Heart left ventricle (tissue), 16 donors: Measurements from ENCODE around the gene SYF2. TPM values are rescaled to one million over a fixed set of nuclear protein-coding genes. Genes with fewer than 3 reads are reported as not detected.

Experiments used
- ATAC-seq, 4 donors: fragments of 200-7000 bp; cut with Tn5 transposase; one replicate each; pipeline ENCODE4 v1.9.1; 2020 to 2022; ENCODE audit warnings: moderate library complexity in 4 of 4, mild to moderate bottlenecking in 3 of 4, moderate number of reproducible peaks in 1 of 4
- DNase-seq, 5 donors: peaks; one replicate each; pipeline ENCODE4 v3.0.0-alpha.2; 2020
- H3K27ac ChIP-seq, 12 donors: fragments of 200-600 bp; sonication (generic) in 4 of 12; one replicate each; pipeline versions ENCODE4 v1.5.0 to v1.8.0; 2016 to 2022; ENCODE audit warnings: mild to moderate bottlenecking in 2 of 12
- H3K27me3 ChIP-seq, 9 donors: fragments of 200-600 bp; sonication (generic) in 2 of 9; one replicate each; pipeline versions ENCODE4 v1.5.1 to v1.8.0; 2016 to 2022; ENCODE audit warnings: mild to moderate bottlenecking in 3 of 9
- H3K36me3 ChIP-seq, 9 donors: fragments of 200-600 bp; sonication (generic) in 2 of 9; one replicate each; pipeline versions ENCODE4 v1.5.0 to v1.8.0; 2018 to 2022; ENCODE audit warnings: mild to moderate bottlenecking in 2 of 9
- H3K4me1 ChIP-seq, 12 donors: fragments of 200-600 bp; sonication (generic) in 4 of 12; one replicate each; pipeline versions ENCODE4 v1.5.0 to v1.8.0; 2016 to 2022; ENCODE audit warnings: mild to moderate bottlenecking in 3 of 12
- H3K4me3 ChIP-seq, 12 donors: fragments of 200-600 bp; sonication (generic) in 4 of 12; one replicate each; pipeline versions ENCODE4 v1.5.0 to v1.8.0; 2017 to 2022; ENCODE audit warnings: mild to moderate bottlenecking in 9 of 12, moderate library complexity in 4 of 12
- H3K9me3 ChIP-seq, 12 donors: fragments of 200-600 bp; sonication (generic) in 4 of 12; one replicate each; pipeline versions ENCODE4 v1.5.0 to v1.8.0; 2016 to 2022; ENCODE audit warnings: mild to moderate bottlenecking in 1 of 12
- POLR2A ChIP-seq, 2 donors: fragments of 450-650 bp; IDR thresholded peaks; one replicate each; pipeline ENCODE4 v1.6.1; 2017; ENCODE audit warnings: antibody characterized with exemption in 2 of 2, mild to moderate bottlenecking in 2 of 2, moderate library complexity in 2 of 2
- WGBS, 4 donors: extraction: QIAGEN DNeasy Blood & Tissue Kit in 2 of 4; methylation state at CpG; one replicate each; pipeline versions ENCODE4 v1.1.5 to v1.1.7; 2013 to 2018; 5-methylcytosine and 5-hydroxymethylcytosine counted together
- intact Hi-C, 10 donors: fragments of 100-400 bp; cut with DNase I; formaldehyde crosslinking; loops; one replicate each; pipeline versions ENCODE4 v1.11.1 to v1.14.2; 2022
- polyA plus RNA-seq, 2 donors: library from polyadenylated mRNA; stranded (reverse); fragments of 200-250 nt; gene quantifications; one replicate each; pipeline ENCODE4 v1.2.3, GENCODE V29; 2013
- total RNA-seq, 9 donors: library from RNA; depleted of rRNA in 2 of 9; stranded (reverse); fragments of >200 nt in 2 of 9; fragmentation: NEBNext Ultra II Directional in 3 of 9; extraction: Animal tissue kit (Norgen Biotek cat#: 25700) in 3 of 9; gene quantifications; one replicate each; pipeline versions ENCODE4 v1.1.0 to v1.2.4, GENCODE V29; 2016 to 2023
- TF ChIP-seq, protein P1 (sequence below), 12 donors: fragments of 200-600 bp; sonication (generic) in 4 of 12; IDR thresholded peaks; one replicate each; pipeline versions ENCODE4 v1.5.0 to v1.8.0; 2018 to 2022; ENCODE audit warnings: antibody characterized with exemption in 12 of 12, mild to moderate bottlenecking in 5 of 12
- donor health status: ischemic (EF 13 %, LVEDD 7.1; RV severe dilation, severe dysfunction).
- donor health status: healthy with polysubstance abuse.
- donor health status: DM: no; HTN: yes; CAD: no.
- donor health status: DM: no; HTN: no; CAD: no.
- donor health status: ischemic (EF 25% LVEDD 6.9; RV normal size, moderate dysfunction).
- donor health status: ischemic (EF 25% LVEDD 5.7; RV mildly dilated, moderate dysfunction).
- donor health status: healthy.
- donor health status: DM: yes; HTN: yes; CAD: no.
- donor health status: ischemic (EF 35%, LVEDD 5.7; RV mildly dilated, moderate dysfunction).
- donor health status: nonischemic (EF 11% LVEDD 7.7; RV severe dilation, severe dysfunction).
- donor health status: DM: yes; HTN: yes; CAD: no.
- donor health status: PGD.
- donor health status: ischemic (EF 29% LVEDD 5.4; RV normal size, mild dysfunction).
- donor health status: nonischemic (EF 23%, LVEDD 6.1; RV moderate dilation, normal function).

Gene SYF2
- total and polyA plus RNA-seq, 11 donors = 25.0 to 60.3 (median 35.4) TPM

DNA sequence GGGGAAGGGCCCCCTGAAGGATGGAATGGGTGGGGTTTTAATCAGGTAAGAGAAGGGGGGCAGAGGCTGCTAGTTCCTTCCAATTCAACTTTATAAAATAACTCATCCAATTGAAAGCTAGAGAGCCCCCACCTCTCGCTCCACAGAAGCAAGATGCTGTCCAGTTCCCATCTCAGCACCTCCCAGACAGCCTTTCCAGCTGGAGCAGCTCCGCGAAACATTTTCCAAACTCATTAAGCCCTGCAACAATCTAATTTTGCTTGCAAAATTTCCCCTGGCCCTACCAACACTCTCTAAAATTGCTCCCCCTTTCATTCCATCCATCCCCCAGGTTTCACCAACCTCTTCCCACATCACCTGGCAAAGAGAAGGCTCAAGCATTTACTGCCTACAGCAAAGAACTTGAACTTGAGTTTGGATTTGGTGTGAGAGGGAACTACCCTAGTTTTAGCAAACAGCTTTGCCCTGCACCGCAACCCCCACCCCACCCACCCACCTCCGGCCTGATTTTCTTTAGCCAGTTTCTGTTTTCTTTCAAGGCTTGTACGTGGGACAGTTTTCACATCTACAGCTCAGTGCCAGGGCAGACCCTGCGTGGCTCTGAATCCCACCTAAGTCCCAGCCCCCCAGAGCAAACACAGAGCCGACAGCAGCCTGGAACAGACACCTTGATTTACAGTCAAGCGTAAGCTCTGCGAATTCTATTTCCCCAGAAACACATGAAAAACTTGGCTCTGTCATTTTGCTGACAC lies 46.7 kb downstream of the SYF2 start:
- H3K9me3 ChIP-seq = no peaks in the 10 kb centered on the region
- ATAC-seq (no peak), DNase-seq (no peak)
- no peak overlapping the region for H3K4me3 ChIP-seq
- H3K27me3 ChIP-seq = peaks cover 0 to 10% (median 3%) of the 10 kb centered on the region in 9 donors
- 55 to 64% (median 60%) methylated on average over 10 of the region's 10 CpGs for WGBS, 4 donors
- TF ChIP-seq, protein P1, sequence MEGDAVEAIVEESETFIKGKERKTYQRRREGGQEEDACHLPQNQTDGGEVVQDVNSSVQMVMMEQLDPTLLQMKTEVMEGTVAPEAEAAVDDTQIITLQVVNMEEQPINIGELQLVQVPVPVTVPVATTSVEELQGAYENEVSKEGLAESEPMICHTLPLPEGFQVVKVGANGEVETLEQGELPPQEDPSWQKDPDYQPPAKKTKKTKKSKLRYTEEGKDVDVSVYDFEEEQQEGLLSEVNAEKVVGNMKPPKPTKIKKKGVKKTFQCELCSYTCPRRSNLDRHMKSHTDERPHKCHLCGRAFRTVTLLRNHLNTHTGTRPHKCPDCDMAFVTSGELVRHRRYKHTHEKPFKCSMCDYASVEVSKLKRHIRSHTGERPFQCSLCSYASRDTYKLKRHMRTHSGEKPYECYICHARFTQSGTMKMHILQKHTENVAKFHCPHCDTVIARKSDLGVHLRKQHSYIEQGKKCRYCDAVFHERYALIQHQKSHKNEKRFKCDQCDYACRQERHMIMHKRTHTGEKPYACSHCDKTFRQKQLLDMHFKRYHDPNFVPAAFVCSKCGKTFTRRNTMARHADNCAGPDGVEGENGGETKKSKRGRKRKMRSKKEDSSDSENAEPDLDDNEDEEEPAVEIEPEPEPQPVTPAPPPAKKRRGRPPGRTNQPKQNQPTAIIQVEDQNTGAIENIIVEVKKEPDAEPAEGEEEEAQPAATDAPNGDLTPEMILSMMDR (IDR thresholded peaks at IDR 0.05) = no peak
- TF ChIP-seq POLR2A (IDR thresholded peaks at IDR 0.05) = no peak
- intact Hi-C loops = no loop called here
- no peaks in the 10 kb centered on the region for H3K36me3 ChIP-seq
- no peak overlapping the region for H3K27ac ChIP-seq
- H3K4me1 ChIP-seq = no peaks in the 10 kb centered on the region

DNA sequence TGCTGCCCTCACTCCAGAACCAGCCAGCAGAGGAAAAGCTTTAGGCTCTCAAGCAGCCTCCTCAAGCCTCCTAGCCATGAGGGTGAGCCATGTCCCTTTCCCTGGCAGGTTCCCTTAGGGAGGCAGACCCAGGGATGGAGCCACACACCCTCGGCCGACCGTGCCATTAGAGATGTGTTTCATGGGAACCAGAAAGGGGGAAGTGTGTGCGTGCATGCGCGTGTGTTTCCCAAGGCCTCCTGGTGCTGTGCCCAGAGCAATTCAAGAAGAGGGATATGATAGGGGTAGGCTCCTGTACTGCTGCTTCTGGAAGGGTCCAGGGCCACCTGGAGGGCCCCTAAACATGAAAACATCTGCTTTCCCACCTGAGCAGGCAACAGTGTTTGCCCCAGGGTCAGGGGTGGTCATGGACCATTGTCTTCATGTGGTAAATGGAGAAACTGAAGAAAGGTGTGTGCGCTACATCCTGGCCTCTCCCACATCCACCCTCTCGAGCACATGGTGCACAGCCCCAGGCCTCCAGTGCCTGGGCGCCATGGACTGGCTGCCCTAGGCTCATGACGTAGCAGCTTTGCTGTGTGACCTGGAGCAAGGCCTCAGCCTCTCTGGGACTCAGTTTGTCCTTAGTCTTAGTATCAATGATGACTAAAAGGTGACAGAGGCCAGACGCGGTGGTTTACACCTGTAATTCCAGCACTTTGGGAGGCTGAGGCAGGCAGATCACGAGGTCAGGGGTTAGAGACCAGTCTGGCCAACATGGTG lies 48.1 kb downstream of the SYF2 start:
- Histone ChIP-seq H3K27me3 (peaks cover 0 to 10% (median 3%) of the 10 kb centered on the region in 9 donors), H3K4me1 (no peaks in the 10 kb centered on the region), H3K9me3 (no peaks in the 10 kb centered on the region), H3K4me3 (no peak overlapping the region), H3K27ac (no peak overlapping the region), H3K36me3 (no peaks in the 10 kb centered on the region)
- intact Hi-C loops = no loop called here
- DNase-seq (no peak), ATAC-seq (peak in 1 of 4 donors; percentile 15)
- TF ChIP-seq POLR2A (IDR thresholded peaks at IDR 0.05) = no peak
- TF ChIP-seq, protein P1 (IDR thresholded peaks at IDR 0.05) = no peak
- WGBS, 4 donors = 81 to 86% (median 85%) methylated on average over 10 to 13 of the region's 13 CpGs

DNA sequence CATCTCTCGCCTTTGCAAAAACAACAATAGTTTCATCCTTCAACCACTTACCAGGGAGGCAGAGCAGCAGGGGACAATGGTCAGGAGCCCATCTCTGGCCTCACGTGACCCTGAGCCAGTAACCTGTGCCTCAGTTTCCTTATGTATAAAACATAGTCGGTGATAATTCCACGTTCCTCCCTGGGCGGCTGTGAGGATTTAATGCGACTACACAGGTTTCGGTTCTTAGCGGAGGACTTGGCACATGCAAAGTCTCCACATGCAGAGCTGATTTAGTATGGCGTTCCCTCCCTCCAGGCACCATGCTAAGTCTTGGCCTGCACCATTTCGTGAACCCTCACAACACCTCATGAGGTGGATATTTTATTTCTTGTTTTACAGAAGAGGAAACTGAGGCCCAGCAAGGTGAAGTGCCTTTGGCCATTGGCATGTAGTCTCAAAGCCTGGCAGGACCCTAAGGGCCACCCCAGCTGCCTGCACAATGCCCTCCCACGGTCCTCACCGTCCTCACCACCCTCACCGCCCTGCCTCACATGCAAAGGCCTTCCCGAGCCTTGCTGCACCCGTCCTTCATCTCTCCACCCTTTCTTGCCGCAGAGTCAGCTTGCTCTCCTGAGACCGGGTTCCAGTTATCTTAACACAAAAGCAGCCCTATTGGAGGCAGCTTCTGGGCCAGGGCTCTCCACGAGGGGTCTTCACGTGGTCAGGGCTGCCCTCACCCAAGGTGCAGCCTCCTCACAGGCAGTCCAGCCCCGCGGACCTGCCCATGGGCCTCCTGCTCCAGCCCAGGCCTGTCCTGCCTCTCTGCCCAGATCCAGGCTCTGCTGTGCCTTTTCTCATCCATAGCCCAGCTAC lies 48.9 kb downstream of the SYF2 start:
- H3K36me3 ChIP-seq = no peaks in the 10 kb centered on the region
- no peak for DNase-seq
- no peaks in the 10 kb centered on the region for H3K4me1 ChIP-seq
- H3K4me3 ChIP-seq = no peak overlapping the region
- no peak overlapping the region for H3K27ac ChIP-seq
- no peak for ATAC-seq
- WGBS, 4 donors = 86 to 91% (median 90%) methylated on average over 19 to 21 of the region's 21 CpGs
- H3K9me3 ChIP-seq = no peaks in the 10 kb centered on the region
- peaks cover 0 to 10% (median 3%) of the 10 kb centered on the region in 9 donors for H3K27me3 ChIP-seq
- TF ChIP-seq, protein P1 (IDR thresholded peaks at IDR 0.05) = no peak
- intact Hi-C loops = no loop called here
